Glomerular endothelial cell (primary cell): ENCODE results near the gene CHRD. TPM values are rescaled to one million over a fixed set of nuclear protein-coding genes. Genes with fewer than 3 reads are reported as not detected.
"Not testable (repeated sequence)": the region's sequence is repeated elsewhere in the genome, so short reads cannot be mapped to it uniquely, and the experiment has no call there.

ENCODE experiments used
- DNase-seq: peaks from one replicate; pipeline ENCODE4 v3.0.0-alpha.2; 2011; ENCODE audit warnings: low read depth, low spot score; ENCODE audit errors: extremely low read depth
- total RNA-seq: library from RNA; depleted of rRNA; stranded (reverse); fragments of >200 nt; gene quantifications from 2 replicates; pipeline ENCODE4 v1.2.3, GENCODE V29; 2015

CHRD gene
- total RNA-seq, 1 donor from 2014 or later = 1.9 TPM

GRCh38 chr3:184409946-184410500 is 30.2 kb downstream of the CHRD start:
- DNase-seq = no peak

- no peak for DNase-seq
Observed at GRCh38 chr3:184414418-184415202, 34.8 kb downstream of the CHRD start.

GRCh38 chr3:184415203-184415490 is 35.3 kb downstream of the CHRD start:
- DNase-seq = no peak

DNA sequence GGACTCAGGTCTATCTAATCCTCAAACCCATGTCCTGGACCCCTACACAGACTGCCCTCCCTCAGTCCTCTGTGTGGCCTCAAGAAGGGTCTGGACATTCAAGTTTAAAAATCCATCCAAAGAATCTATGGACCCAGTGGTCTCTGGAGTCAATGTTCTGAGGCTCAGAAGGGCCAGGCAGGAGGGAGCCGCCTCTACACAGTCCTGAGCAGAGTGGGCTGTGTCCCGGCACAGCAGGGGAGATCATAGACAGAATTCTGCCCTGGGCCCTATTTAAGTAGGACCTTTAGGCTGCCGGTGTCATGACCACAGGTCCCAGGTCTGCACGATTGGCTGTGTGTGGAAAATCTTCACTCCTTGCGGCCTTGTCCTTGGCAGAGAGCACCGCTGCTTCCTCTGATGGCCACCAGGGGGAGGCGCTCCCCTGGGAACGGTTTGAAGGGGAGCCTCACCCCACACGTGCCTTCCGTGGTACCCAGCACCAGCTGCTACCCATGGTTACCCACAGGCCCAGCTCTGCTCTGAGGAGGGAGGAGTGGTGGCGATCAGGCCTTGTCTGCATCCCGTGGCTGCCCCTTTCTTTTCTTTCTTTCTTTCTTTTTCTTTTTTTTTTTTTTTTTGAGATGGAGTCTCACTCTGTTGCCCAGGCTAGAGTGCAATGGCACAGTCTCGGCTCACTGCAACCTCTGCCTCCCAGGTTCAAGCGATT is 37.9 kb downstream of the CHRD start:
- DNase-seq = no peak

DNA sequence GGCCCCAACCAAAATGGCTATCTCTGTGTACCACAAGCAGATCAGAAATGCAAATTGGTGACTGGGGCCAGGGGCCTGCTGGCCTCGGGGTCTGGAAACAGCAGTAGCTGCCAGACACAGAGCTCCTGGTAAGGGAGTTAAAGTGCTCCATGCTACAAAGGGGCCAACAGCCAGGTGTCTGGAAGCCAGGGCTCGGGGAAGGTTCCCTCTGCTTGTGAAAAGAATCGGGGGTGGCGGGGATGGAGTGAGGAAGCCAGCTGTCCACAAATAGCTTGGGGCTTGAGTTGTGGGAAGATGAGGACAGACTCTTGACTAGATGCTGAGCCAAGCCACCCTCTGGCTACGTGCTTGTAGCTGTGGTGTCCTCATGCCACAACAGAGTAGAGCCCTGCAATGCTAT is 39.3 kb downstream of the CHRD start:
- DNase-seq = no peak

GRCh38 chr3:184423561-184423960 is 43.7 kb downstream of the CHRD start:
- no peak for DNase-seq

DNA sequence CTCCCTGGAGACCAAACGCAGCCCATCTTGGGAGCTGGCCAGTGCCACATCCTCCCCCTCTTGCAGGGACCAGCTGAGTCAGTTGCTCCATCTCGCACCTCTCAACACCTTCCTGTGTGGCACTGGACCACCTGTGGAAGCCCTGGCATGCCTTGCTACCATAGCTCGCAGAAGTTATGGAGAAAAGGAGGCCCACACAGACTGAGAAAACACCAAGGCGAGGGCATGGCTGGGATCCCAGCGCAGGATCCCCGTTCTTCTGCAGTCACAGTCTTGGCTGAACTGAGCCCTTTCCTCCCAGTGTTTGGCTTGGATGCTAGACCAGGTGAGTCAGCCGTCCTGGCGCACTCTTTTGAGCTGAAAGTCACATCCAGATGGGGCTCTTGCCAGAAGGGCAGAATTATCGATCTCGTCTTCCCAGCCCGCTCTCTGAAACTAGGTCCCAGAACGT is 46.9 kb downstream of the CHRD start:
- DNase-seq = no peak

- no peak for DNase-seq
Observed at GRCh38 chr3:184428561-184429175, 48.8 kb downstream of the CHRD start.

DNA sequence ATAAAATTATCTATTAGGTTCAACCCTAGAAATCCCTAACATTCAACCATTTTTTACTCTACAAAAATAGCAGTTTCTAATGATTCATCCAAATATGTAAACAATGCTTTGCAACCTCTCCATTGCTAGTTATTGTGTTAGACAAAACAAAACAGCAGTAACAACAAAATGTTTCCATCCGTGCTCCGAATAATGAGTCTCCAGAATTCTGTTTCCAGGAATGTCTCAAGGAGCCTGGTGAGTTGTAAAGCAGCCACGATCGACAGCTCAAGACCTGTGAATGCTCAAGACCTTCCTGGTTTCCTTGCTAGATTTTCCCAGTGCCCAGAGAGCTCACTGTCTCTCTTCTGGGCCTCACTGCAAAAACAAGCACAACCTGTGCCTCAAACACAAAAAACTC is 49.9 kb downstream of the CHRD start:
- no peak for DNase-seq

DNA sequence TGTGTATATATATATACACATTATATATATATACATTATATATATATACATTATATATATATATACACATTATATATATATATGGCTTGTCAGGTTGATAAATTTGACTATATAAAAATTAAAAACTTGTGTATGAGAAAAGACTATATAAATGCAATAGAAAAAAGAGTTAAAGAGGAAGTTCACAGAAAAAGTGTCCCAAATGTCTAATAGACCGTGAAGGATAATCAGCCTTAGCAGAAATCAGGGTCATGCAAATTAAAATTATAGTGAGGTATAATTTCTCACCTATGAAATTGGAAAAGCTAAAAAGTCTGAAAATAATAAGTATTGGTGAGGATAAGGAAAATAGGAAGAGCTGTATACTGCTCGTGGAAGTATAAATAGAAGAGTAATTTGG is 51.1 kb downstream of the CHRD start:
- DNase-seq = no peak

DNA sequence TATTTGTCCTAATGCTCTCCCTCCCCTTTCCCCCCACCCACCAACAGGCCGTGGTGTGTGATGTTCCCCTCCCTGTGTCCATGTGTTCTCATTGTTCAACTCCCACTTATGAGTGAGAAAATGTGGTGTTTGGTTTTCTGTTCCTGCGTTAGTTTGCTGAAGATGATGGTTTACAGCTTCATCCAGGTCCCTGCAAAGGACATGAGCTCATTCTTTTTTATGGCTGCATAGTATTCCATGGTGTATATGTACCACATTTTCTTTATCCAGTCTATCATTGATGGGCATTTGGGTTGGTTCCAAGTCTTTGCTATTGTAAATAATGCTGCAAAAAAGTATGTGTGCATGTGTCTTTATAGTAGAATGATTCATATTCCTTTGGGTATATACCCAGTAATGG is 53.3 kb downstream of the CHRD start:
- DNase-seq = not testable (repeated sequence)

GRCh38 chr3:184439096-184439495 is 59.2 kb downstream of the CHRD start:
- no peak for DNase-seq

Other genes starting within 250 kb of the CHRD start
- 21.1 and 29.8 TPM in 2 replicates for gene EIF2B5, start 244.7 kb upstream of the CHRD start, total RNA-seq
- gene DVL3, start 224.7 kb upstream of the CHRD start, total RNA-seq = 42.3 and 47.1 TPM in 2 replicates
- 404 and 435 TPM in 2 replicates for gene AP2M1, start 205.2 kb upstream of the CHRD start, total RNA-seq
- gene ABCF3, start 193.9 kb upstream of the CHRD start, total RNA-seq = 41.5 and 65.8 TPM in 2 replicates
- gene VWA5B2, start 150.5 kb upstream of the CHRD start, total RNA-seq = 0.19 and 1.3 TPM in 2 replicates
- 68.3 and 72.4 TPM in 2 replicates for gene ALG3, start 131.1 kb upstream of the CHRD start, total RNA-seq
- gene EEF1AKMT4, start 130.4 kb upstream of the CHRD start, total RNA-seq = 3.1 and 5.8 TPM in 2 replicates
- gene CAMK2N2, start 118.5 kb upstream of the CHRD start, total RNA-seq = 0.58 TPM in 1 of 2 replicates, not detected in the other
- gene ECE2, start 104.0 kb upstream of the CHRD start, total RNA-seq = not detected in 2 replicates
- gene PSMD2, start 80.8 kb upstream of the CHRD start, total RNA-seq = 504 and 771 TPM in 2 replicates
- gene EIF4G1, start 65.4 kb upstream of the CHRD start, total RNA-seq = 424 and 473 TPM in 2 replicates
- 30.9 and 36.8 TPM in 2 replicates for gene FAM131A, start 42.5 kb upstream of the CHRD start, total RNA-seq
- gene CLCN2, start 18.4 kb upstream of the CHRD start, total RNA-seq = 3.3 and 3.6 TPM in 2 replicates
- 74.7 and 97.7 TPM in 2 replicates for gene POLR2H, start 18.3 kb upstream of the CHRD start, total RNA-seq
- not detected in 2 replicates for gene THPO, start 1.8 kb upstream of the CHRD start, total RNA-seq
- gene EPHB3, start 181.7 kb downstream of the CHRD start, total RNA-seq = 0.06 and 0.19 TPM in 2 replicates